ENCODE results near the gene SP8.

SP8 gene

GRCh38 chr7:20791538-20792434 lies 5.1 kb upstream of the SP8 start:
- Histone ChIP-seq H3K9me3 (ENCODE audit: control insufficient read depth, low read length) (no peaks in the 10 kb centered on the region), H3K9ac (ENCODE audit: low read length) (no peak overlapping the region), H3K36me3 (ENCODE audit: control insufficient read depth, insufficient read depth, low read length) (no peaks in the 10 kb centered on the region), H3K4me1 (ENCODE audit: control insufficient read depth, insufficient read depth, low read length) (peaks cover 5% of the 10 kb centered on the region), H3K4me3 (ENCODE audit: low read length) (no peak overlapping the region), H3K27me3 (ENCODE audit: control insufficient read depth, insufficient read depth, low read length) (peaks cover 97% of the 10 kb centered on the region)

GRCh38 chr7:20790375-20790774 lies 3.7 kb upstream of the SP8 start:
- Histone ChIP-seq H3K9ac (ENCODE audit: low read length) (no peak overlapping the region), H3K4me3 (ENCODE audit: low read length) (no peak overlapping the region), H3K9me3 (ENCODE audit: control insufficient read depth, low read length) (no peaks in the 10 kb centered on the region), H3K27me3 (ENCODE audit: control insufficient read depth, insufficient read depth, low read length) (peaks cover 97% of the 10 kb centered on the region), H3K36me3 (ENCODE audit: control insufficient read depth, insufficient read depth, low read length) (no peaks in the 10 kb centered on the region), H3K4me1 (ENCODE audit: control insufficient read depth, insufficient read depth, low read length) (peaks cover 18% of the 10 kb centered on the region)

- H3K4me1 ChIP-seq (ENCODE audit: control insufficient read depth, insufficient read depth, low read length): peaks cover 18% of the 10 kb centered on the region
- H3K9me3 ChIP-seq (ENCODE audit: control insufficient read depth, low read length): no peaks in the 10 kb centered on the region
- peaks cover 96% of the 10 kb centered on the region for H3K27me3 ChIP-seq (ENCODE audit: control insufficient read depth, insufficient read depth, low read length)
- no peak overlapping the region for H3K9ac ChIP-seq (ENCODE audit: low read length)
- no peaks in the 10 kb centered on the region for H3K36me3 ChIP-seq (ENCODE audit: control insufficient read depth, insufficient read depth, low read length)
- H3K4me3 ChIP-seq (ENCODE audit: low read length): no peak overlapping the region
These were observed 1.8 kb upstream of the SP8 start for GRCh38 chr7:20788420-20788990.

- peaks cover 96% of the 10 kb centered on the region for H3K27me3 ChIP-seq (ENCODE audit: control insufficient read depth, insufficient read depth, low read length)
- H3K4me3 ChIP-seq (ENCODE audit: low read length): no peak overlapping the region
- H3K9ac ChIP-seq (ENCODE audit: low read length): no peak overlapping the region
- peaks cover 18% of the 10 kb centered on the region for H3K4me1 ChIP-seq (ENCODE audit: control insufficient read depth, insufficient read depth, low read length)
- no peaks in the 10 kb centered on the region for H3K9me3 ChIP-seq (ENCODE audit: control insufficient read depth, low read length)
- no peaks in the 10 kb centered on the region for H3K36me3 ChIP-seq (ENCODE audit: control insufficient read depth, insufficient read depth, low read length)
These were observed 1.2 kb upstream of the SP8 start for GRCh38 chr7:20787660-20788419.

- Histone ChIP-seq H3K9ac (ENCODE audit: low read length) (no peak overlapping the region), H3K36me3 (ENCODE audit: control insufficient read depth, insufficient read depth, low read length) (no peaks in the 10 kb centered on the region), H3K4me3 (ENCODE audit: low read length) (no peak overlapping the region), H3K9me3 (ENCODE audit: control insufficient read depth, low read length) (no peaks in the 10 kb centered on the region), H3K27me3 (ENCODE audit: control insufficient read depth, insufficient read depth, low read length) (peaks cover 95% of the 10 kb centered on the region), H3K4me1 (ENCODE audit: control insufficient read depth, insufficient read depth, low read length) (peaks cover 18% of the 10 kb centered on the region)
These were observed 286 bp downstream of the SP8 start for GRCh38 chr7:20786421-20786778.

- H3K4me3 ChIP-seq (ENCODE audit: low read length): no peak overlapping the region
These were observed 655 bp downstream of the SP8 start for GRCh38 chr7:20786049-20786412.

GRCh38 chr7:20785157-20786048 lies 1.3 kb downstream of the SP8 start:
- H3K9me3 ChIP-seq (ENCODE audit: control insufficient read depth, low read length): no peaks in the 10 kb centered on the region
- H3K27me3 ChIP-seq (ENCODE audit: control insufficient read depth, insufficient read depth, low read length): peaks cover 93% of the 10 kb centered on the region
- H3K9ac ChIP-seq (ENCODE audit: low read length): no peak overlapping the region
- H3K36me3 ChIP-seq (ENCODE audit: control insufficient read depth, insufficient read depth, low read length): no peaks in the 10 kb centered on the region
- H3K4me3 ChIP-seq (ENCODE audit: low read length): no peak overlapping the region
- H3K4me1 ChIP-seq (ENCODE audit: control insufficient read depth, insufficient read depth, low read length): peaks cover 18% of the 10 kb centered on the region

More at GRCh38 chr7:20786049-20786412, 655 bp downstream of the SP8 start:
- Histone ChIP-seq H3K9me3 (ENCODE audit: control insufficient read depth, low read length) (no peaks in the 10 kb centered on the region), H3K4me1 (ENCODE audit: control insufficient read depth, insufficient read depth, low read length) (peaks cover 18% of the 10 kb centered on the region), H3K36me3 (ENCODE audit: control insufficient read depth, insufficient read depth, low read length) (no peaks in the 10 kb centered on the region), H3K9ac (ENCODE audit: low read length) (no peak overlapping the region), H3K27me3 (ENCODE audit: control insufficient read depth, insufficient read depth, low read length) (peaks cover 93% of the 10 kb centered on the region)

GRCh38 chr7:20784388-20785156 lies 2.1 kb downstream of the SP8 start:
- no peak overlapping the region for H3K9ac ChIP-seq (ENCODE audit: low read length)
- H3K9me3 ChIP-seq (ENCODE audit: control insufficient read depth, low read length): no peaks in the 10 kb centered on the region
- no peaks in the 10 kb centered on the region for H3K36me3 ChIP-seq (ENCODE audit: control insufficient read depth, insufficient read depth, low read length)
- H3K4me3 ChIP-seq (ENCODE audit: low read length): no peak overlapping the region
- peaks cover 92% of the 10 kb centered on the region for H3K27me3 ChIP-seq (ENCODE audit: control insufficient read depth, insufficient read depth, low read length)
- peaks cover 18% of the 10 kb centered on the region for H3K4me1 ChIP-seq (ENCODE audit: control insufficient read depth, insufficient read depth, low read length)

GRCh38 chr7:20783700-20784387 lies 2.8 kb downstream of the SP8 start:
- Histone ChIP-seq H3K4me1 (ENCODE audit: control insufficient read depth, insufficient read depth, low read length) (peaks cover 18% of the 10 kb centered on the region), H3K9ac (ENCODE audit: low read length) (no peak overlapping the region), H3K9me3 (ENCODE audit: control insufficient read depth, low read length) (no peaks in the 10 kb centered on the region), H3K4me3 (ENCODE audit: low read length) (no peak overlapping the region), H3K27me3 (ENCODE audit: control insufficient read depth, insufficient read depth, low read length) (peaks cover 95% of the 10 kb centered on the region), H3K36me3 (ENCODE audit: control insufficient read depth, insufficient read depth, low read length) (no peaks in the 10 kb centered on the region)

- Histone ChIP-seq H3K9me3 (ENCODE audit: control insufficient read depth, low read length) (no peaks in the 10 kb centered on the region), H3K27me3 (ENCODE audit: control insufficient read depth, insufficient read depth, low read length) (peaks cover 95% of the 10 kb centered on the region), H3K4me1 (ENCODE audit: control insufficient read depth, insufficient read depth, low read length) (peaks cover 22% of the 10 kb centered on the region), H3K4me3 (ENCODE audit: low read length) (no peak overlapping the region), H3K9ac (ENCODE audit: low read length) (no peak overlapping the region), H3K36me3 (ENCODE audit: control insufficient read depth, insufficient read depth, low read length) (no peaks in the 10 kb centered on the region)
These were observed 3.5 kb downstream of the SP8 start for GRCh38 chr7:20783125-20783699.

All from mucosa of stomach (tissue), 1 donor.